Amniotic stem cell (primary cell): ENCODE data around the gene ZNF605.
"Not testable (repeated sequence)": the region's sequence is repeated elsewhere in the genome, so short reads cannot be mapped to it uniquely, and the experiment has no call there.

ENCODE experiments used
- DNase-seq: peaks from one replicate; lab custom pipeline; 2025; lab: John Stamatoyannopoulos, UW

The ZNF605 gene

GRCh38 chr12:132908145-132909029, 47.7 kb downstream of the ZNF605 start:
- DNase-seq: peak; percentile 98

DNA sequence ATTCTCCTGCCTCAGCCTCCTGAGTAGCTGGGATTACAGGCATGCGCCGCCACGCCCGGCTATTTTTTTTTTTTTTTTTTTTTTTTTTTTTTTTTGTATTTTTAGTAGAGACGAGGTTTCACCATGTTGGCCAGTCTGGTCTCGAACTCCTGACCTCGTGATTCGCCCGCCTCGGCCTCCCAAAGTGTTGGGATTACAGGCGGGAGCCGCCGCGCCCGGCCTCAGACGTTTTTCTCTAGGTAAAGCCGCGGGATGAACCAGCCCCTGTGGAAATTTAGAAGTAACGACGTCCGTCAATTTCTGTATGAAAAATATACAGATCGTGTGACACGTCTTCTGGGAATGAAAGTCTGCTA, 48.3 kb downstream of the ZNF605 start:
- not testable (repeated sequence) for DNase-seq

- DNase-seq: no peak
Measured at GRCh38 chr12:132907216-132907615, 48.9 kb downstream of the ZNF605 start.

DNA sequence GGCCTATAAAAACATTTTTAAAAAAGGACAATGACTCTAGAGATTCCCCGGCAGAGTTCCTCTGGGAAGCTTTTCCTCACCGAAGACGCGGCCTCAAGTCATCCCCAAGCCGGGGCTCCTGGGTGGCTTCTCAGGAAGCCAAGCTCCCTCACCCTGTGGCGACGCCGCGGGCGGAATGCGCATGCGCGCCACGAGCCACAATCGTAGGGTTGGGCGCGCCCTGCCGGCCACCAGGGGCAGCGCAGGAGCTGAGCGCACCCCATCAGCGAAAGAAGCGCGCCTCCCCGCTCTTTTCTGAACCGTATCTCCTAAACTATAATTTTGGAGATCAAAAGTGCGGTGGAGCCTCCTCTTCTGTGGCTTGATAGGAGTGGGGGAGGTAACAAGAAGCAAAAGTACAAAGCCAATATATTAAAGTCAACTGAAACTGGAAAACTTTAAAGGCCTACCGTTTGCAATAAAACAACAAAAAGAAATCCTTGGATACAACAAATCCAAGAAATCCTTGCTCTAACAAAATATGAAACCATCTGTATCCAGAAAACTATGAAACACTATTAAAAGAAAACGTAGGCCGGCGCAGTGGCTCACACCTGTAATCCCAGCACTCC, 51.3 kb downstream of the ZNF605 start:
- DNase-seq: no peak

- no peak for DNase-seq
Measured at GRCh38 chr12:132899033-132899432, 57.1 kb downstream of the ZNF605 start.

DNA sequence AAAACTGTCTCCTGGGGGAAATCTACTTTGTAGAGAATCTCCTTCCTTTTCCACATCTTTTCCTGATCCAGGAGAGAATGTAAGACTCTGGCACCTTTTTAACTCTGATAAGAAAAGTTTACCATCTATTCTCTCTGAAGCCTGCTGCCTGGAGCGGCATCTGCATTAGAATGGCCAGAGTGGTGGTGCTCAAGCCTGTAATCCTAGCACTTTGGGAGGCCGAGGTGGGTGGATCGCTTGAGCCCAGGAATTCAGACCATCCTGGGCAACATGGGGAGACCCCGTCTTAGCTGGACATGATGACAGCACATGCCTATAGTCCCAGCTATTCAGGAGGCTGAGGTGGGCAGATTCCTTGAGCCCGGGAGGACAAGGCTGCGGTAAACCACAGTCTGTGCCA, 67.3 kb downstream of the ZNF605 start:
- no peak for DNase-seq

DNA sequence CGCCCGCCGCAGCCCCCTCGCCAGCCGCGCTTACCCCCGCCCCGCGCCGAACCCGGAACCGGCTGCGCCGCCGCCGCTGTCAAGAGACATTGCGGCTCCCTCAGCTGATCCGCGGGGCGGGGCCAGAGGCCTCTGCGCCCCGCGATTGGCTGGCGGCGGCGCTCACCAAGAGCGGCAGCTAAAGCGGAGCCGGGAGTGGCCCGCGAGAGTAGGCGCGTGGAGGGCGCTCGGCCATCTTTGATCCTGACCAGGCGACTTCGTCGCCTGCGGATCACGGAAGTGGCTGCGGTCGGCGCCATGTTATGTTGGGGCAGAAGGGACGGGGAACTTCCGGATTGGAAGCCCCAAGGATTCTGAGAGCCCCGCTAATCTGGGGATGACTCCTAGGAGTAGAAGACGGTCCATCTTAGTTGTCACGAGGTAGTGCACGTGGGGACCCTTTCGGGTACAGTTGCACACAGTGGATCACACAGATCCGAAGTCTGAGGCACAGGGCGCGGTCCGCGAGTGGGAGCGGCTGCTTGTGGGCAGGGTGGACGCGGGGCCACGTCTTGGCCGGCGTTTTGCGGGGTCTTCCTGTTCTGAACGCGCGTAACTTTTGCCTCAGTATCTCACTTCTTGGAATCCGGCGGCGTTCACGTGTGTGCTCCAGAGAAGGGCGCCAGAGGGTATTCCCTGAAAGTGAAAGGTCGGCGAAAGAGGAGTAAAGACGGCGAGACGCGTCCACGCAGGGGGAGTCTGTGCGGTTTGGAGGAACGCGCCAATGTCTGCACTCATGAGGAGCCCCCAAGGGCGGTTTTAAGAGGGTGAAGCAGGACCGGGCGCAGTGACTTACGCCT, 68.4 kb downstream of the ZNF605 start, which contains the start of gene CHFR:
Gene CHFR (minus strand): TSS at position 93 of the 839 bp plus-strand sequence. CDS start 277 bp downstream, outside the sequence.
- peak; percentile 92 for DNase-seq

DNA sequence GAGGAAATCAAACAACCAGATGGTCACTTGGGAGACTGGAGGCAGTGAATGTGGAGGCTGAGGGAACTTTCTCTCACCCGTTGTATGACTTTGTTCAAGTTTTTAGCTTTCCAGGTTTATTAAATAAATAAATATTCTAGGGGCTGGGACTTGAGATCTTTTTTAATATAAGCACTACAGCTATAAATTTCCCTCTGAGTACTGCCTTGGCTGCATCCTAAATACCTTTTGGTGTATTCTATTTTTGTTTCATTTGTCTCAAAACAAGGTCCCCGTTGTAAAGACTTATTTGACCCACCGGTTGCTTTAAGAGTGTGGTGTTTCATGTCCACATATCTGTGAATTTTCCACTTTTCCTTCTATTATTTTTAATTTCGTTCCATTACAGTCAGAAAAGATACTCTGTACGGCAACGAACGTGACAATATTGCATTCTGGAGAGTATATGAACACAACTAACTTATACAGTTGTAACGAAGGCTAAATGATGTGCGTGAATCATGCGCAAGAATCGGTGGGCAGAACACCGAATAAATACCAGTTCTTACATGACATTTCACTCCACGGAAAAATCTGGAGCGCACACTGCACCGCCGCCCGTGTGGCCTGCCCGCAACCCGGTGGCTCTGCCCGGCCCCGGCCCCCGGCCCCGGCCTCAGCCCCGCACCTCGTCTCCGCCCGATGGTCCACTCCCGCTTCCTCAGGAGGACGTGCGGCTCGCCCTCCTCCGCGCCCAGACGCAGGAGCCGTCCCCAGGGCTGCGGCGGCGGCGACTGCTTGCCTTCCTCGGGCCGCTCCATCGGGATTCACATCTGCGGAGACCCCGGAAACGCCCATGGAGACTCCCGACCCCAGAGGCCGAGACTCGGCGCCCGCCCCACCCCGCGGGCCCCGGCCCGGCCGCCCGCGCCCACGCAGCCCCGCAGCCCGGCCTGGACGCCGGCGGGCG, 69.3 kb downstream of the ZNF605 start:
- DNase-seq: peak; percentile 3

- DNase-seq: no peak
Measured at GRCh38 chr12:132881818-132882217, 74.3 kb downstream of the ZNF605 start.

- not testable (repeated sequence) for DNase-seq
Measured at GRCh38 chr12:132874620-132875019, 81.5 kb downstream of the ZNF605 start.

GRCh38 chr12:132874175-132874574, 81.9 kb downstream of the ZNF605 start:
- DNase-seq: no peak

DNA sequence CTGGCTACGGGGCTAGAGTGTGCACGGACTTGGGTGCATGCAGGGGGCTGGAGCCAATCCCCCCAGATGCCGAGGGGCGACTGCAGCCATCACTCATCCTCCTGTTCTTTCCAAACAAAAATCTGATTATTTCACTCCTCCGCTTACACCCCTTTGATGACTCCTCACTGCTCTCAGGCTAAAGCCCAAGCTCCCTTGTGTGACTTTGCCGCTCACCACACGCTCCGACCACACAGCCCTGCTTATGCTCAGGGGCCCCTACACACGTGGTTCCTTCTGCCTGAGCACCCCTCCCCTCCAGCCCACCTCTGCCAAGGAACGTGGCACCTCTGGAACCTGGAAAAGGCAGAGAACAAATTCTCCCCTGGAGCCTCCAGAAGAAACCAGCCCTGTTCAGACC, 82.4 kb downstream of the ZNF605 start:
- no peak for DNase-seq

- no peak for DNase-seq
Measured at GRCh38 chr12:132872975-132873421, 83.1 kb downstream of the ZNF605 start.

DNA sequence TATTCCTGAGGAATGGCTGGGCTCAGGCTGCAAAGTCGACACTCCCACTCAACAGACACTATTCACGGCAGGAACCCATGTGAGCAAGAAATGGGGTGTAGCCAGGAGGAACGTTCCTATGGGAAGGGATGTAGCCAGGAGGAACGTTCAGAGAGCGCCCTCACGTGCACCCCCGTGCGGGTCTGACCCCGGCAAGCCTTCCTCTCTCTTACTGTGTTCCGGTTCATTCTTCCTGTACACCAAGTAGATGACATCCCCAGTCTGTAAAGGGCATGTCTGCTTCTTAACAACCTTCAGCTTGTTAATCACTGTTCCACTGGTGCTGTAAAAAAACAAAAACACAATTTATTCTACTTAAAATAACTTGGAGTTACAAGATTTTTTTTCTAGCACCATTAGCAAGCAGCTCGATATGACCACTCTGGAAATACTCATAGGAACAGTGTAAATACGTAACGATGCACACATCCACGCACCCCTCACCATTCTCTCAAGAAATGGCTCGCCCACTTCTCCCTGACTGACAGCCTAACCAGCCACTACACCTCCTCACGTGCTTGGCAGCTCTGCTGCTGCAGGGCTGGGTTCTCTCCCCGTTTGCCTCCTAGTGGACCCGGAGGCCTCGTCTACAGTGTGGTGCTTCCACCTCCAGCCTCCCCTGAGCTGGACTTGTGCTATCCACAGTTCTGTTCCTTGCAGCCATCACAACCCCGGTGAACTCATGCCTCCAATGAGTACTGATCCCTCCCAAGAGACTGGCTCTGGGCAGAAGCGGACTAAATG, 83.8 kb downstream of the ZNF605 start:
- DNase-seq: no peak

DNA sequence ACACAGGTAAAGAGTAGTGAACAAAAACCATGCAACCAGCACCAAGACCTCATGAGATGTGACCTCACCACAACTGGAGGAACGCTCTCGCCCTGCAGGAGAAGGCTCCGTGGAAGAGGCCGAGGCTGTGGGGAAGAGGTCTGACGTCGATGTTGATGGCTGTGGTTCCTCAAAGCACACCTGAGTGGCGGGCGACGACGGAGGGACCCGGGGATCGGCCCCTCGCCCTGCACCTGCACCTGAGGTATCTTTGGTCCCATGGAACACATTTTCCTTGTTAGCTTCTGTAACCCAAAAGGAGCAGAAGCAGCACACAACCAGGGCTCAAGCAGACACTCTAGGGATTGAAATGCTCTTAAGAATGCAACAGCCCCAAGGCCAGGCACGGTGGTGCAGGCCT, 86.6 kb downstream of the ZNF605 start:
- no peak for DNase-seq
